ENCODE data around the gene SENP1.
A peak's percentile ranks its signal among the peaks of the same experiment; 100 is the strongest.

SENP1 gene

DNA sequence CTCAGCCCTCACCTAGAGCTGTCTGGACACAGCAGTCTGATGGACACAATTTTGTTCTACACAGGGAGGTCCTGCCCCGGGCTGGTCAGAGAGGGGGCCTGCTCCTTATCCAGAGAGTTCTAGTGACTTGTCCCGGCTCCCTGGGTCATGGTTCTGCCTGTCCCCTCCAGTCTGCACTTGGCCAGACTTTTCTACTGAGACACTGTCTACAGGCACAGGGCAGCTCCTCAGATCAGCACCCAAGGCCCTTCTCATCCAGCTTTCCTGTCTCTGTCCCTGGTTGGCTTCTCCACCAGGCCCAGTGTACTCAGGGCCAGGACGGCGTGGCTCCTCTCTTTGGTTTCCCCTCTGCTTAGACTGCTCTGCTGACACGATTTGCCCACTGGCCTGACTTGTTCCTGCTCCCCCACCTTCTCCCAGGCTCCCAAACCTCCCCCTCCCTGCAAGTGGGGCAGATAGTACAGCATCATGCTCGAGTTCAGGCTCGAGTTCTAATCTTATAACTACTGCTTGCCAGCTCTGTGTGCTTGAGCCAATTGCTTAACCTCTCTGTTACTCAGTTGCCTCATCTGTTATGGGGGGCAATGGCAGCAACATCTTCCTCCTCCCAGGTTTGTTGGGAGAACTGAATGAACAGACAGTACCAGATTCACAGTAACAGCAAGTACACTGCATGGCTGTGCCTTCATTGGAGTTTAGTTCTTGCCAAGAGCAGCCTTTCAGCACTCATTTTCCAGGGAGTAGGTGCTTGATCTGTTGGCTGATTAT lies 79.6 kb downstream of the SENP1 start:
- Histone ChIP-seq H2BK15ac (ENCODE audit: low read depth, poor library complexity, severe bottlenecking) (no peak overlapping the region), H2BK12ac (ENCODE audit: low read length in 2 of 2) (no peak overlapping the region), H3K14ac (ENCODE audit: low read length in 2 of 2) (no peak overlapping the region), H2AK5ac (ENCODE audit: low read length, severe bottlenecking) (no peak overlapping the region), H2BK5ac (ENCODE audit: low read depth, low read length, poor library complexity, severe bottlenecking) (no peak overlapping the region), H3K18ac (ENCODE audit: low read depth in 1 of 2, low read length in 2 of 2) (no peak overlapping the region), H3K9ac (ENCODE audit: low read length) (no peak overlapping the region), H2AFZ (ENCODE audit: low read depth, low read length) (no peak overlapping the region), H3K79me1 (replicated peaks; ENCODE audit: low read length, poor library complexity, severe bottlenecking) (no peaks in the 10 kb centered on the region), H3K4me3 (ENCODE audit: insufficient read depth in 1 of 2, low read depth in 1 of 2, low read length in 2 of 2) (no peak overlapping the region), H3K27ac (ENCODE audit: low read length, poor library complexity, severe bottlenecking) (no peak overlapping the region), H3K4ac (ENCODE audit: low read depth in 1 of 2, low read length in 2 of 2) (no peak overlapping the region), H3K27me3 (ENCODE audit: control insufficient read depth in 1 of 2, insufficient read depth in 1 of 2, low read length in 2 of 2) (peaks cover 33 to 72% of the 10 kb centered on the region in 2 experiments), H4K8ac (ENCODE audit: low read length) (no peak overlapping the region), H2BK120ac (ENCODE audit: low read depth, low read length) (no peak overlapping the region), H3K23ac (ENCODE audit: low read length in 2 of 2) (no peak overlapping the region), H3K4me2 (ENCODE audit: low read length, poor library complexity, severe bottlenecking) (no peak overlapping the region), H3K36me3 (ENCODE audit: control insufficient read depth in 1 of 2, insufficient read depth in 2 of 2, low read depth in 1 of 2, low read length in 2 of 2) (no peaks in the 10 kb centered on the region), H4K91ac (ENCODE audit: low read length) (no peak overlapping the region), H3K4me1 (ENCODE audit: control insufficient read depth, insufficient read depth, low read depth, low read length) (peaks cover 9% of the 10 kb centered on the region), H3K9me3 (ENCODE audit: control insufficient read depth, low read length) (no peaks in the 10 kb centered on the region)
- DNase-seq: no peak
- 77% methylated on average over 7 of the region's 7 CpGs for WGBS

DNA sequence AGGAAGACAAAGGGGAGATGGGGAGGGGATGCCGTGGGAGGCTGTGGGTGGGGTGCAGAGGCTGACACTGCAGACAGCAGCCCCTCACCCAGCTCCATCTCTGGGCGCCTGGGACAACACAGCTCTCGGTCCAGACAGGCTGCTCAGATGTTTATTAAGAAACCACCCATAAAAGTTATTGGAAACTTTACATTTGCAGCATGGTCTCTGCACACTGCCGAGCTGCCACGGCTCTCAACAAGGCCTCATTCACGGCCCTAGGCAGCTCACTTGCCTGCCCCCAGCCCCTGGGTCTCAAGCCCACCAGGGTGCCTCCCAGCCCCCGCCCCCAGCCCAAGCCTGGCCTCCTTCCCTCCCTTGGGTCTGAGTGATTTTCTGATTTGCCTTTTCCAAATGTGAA lies 80.6 kb downstream of the SENP1 start:
- Histone ChIP-seq H3K4me2 (ENCODE audit: low read length, poor library complexity, severe bottlenecking) (no peak overlapping the region), H3K23ac (ENCODE audit: low read length in 2 of 2) (no peak overlapping the region), H3K27ac (ENCODE audit: low read length, poor library complexity, severe bottlenecking) (no peak overlapping the region), H3K18ac (ENCODE audit: low read depth in 1 of 2, low read length in 2 of 2) (no peak overlapping the region), H2AK5ac (ENCODE audit: low read length, severe bottlenecking) (no peak overlapping the region), H4K8ac (ENCODE audit: low read length) (no peak overlapping the region), H3K27me3 (ENCODE audit: control insufficient read depth in 1 of 2, insufficient read depth in 1 of 2, low read length in 2 of 2) (peaks cover 33 to 79% of the 10 kb centered on the region in 2 experiments), H2BK12ac (ENCODE audit: low read length in 2 of 2) (no peak overlapping the region), H2AFZ (ENCODE audit: low read depth, low read length) (no peak overlapping the region), H3K4me1 (ENCODE audit: control insufficient read depth, insufficient read depth, low read depth, low read length) (peaks cover 8% of the 10 kb centered on the region), H3K9ac (ENCODE audit: low read length) (no peak overlapping the region), H2BK15ac (ENCODE audit: low read depth, poor library complexity, severe bottlenecking) (no peak overlapping the region), H3K4ac (ENCODE audit: low read depth in 1 of 2, low read length in 2 of 2) (no peak overlapping the region), H3K14ac (ENCODE audit: low read length in 2 of 2) (no peak overlapping the region), H2BK5ac (ENCODE audit: low read depth, low read length, poor library complexity, severe bottlenecking) (no peak overlapping the region), H2BK120ac (ENCODE audit: low read depth, low read length) (no peak overlapping the region), H3K4me3 (ENCODE audit: insufficient read depth in 1 of 2, low read depth in 1 of 2, low read length in 2 of 2) (no peak overlapping the region), H3K36me3 (ENCODE audit: control insufficient read depth in 1 of 2, insufficient read depth in 2 of 2, low read depth in 1 of 2, low read length in 2 of 2) (no peaks in the 10 kb centered on the region), H4K91ac (ENCODE audit: low read length) (no peak overlapping the region), H3K79me1 (replicated peaks; ENCODE audit: low read length, poor library complexity, severe bottlenecking) (no peaks in the 10 kb centered on the region), H3K9me3 (ENCODE audit: control insufficient read depth, low read length) (no peaks in the 10 kb centered on the region)
- 59% methylated on average over 6 of the region's 7 CpGs for WGBS
- no peak for DNase-seq

DNA sequence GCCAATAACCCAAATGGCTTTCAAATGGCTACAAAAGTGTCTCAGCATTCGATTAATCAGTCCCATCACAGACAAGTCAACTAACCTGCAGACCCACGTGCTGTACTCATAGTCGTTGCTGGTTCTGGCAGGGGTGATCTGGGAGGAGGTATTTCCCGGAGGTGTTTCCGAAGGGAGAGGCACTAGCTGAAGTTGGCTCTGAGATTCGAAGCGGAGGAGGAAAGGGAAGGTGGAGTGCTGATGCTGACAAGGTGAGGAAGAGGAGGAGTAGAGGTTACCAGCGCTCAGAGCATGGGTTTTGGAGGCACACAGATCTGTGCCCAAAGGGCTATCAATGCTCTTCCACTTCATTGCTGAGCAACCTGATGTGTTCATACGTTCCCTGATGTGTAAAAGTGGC lies 81.1 kb downstream of the SENP1 start:
- Histone ChIP-seq H3K4me1 (ENCODE audit: control insufficient read depth, insufficient read depth, low read depth, low read length) (peaks cover 5% of the 10 kb centered on the region), H3K4me3 (ENCODE audit: insufficient read depth in 1 of 2, low read depth in 1 of 2, low read length in 2 of 2) (no peak overlapping the region), H2BK120ac (ENCODE audit: low read depth, low read length) (no peak overlapping the region), H3K9ac (ENCODE audit: low read length) (no peak overlapping the region), H3K23ac (ENCODE audit: low read length in 2 of 2) (no peak overlapping the region), H3K14ac (ENCODE audit: low read length in 2 of 2) (no peak overlapping the region), H2BK12ac (ENCODE audit: low read length in 2 of 2) (no peak overlapping the region), H3K27me3 (ENCODE audit: control insufficient read depth in 1 of 2, insufficient read depth in 1 of 2, low read length in 2 of 2) (peaks cover 33 to 78% of the 10 kb centered on the region in 2 experiments), H3K27ac (ENCODE audit: low read length, poor library complexity, severe bottlenecking) (no peak overlapping the region), H3K79me1 (replicated peaks; ENCODE audit: low read length, poor library complexity, severe bottlenecking) (no peaks in the 10 kb centered on the region), H4K8ac (ENCODE audit: low read length) (peak overlapping the region; percentile 51), H4K91ac (ENCODE audit: low read length) (no peak overlapping the region), H2AK5ac (ENCODE audit: low read length, severe bottlenecking) (no peak overlapping the region), H3K18ac (ENCODE audit: low read depth in 1 of 2, low read length in 2 of 2) (no peak overlapping the region), H2BK5ac (ENCODE audit: low read depth, low read length, poor library complexity, severe bottlenecking) (no peak overlapping the region), H3K9me3 (ENCODE audit: control insufficient read depth, low read length) (no peaks in the 10 kb centered on the region), H3K4me2 (ENCODE audit: low read length, poor library complexity, severe bottlenecking) (no peak overlapping the region), H3K4ac (ENCODE audit: low read depth in 1 of 2, low read length in 2 of 2) (no peak overlapping the region), H3K36me3 (ENCODE audit: control insufficient read depth in 1 of 2, insufficient read depth in 2 of 2, low read depth in 1 of 2, low read length in 2 of 2) (no peaks in the 10 kb centered on the region), H2AFZ (ENCODE audit: low read depth, low read length) (no peak overlapping the region), H2BK15ac (ENCODE audit: low read depth, poor library complexity, severe bottlenecking) (no peak overlapping the region)
- DNase-seq: no peak
- 75% methylated on average over 9 of the region's 9 CpGs for WGBS

DNA sequence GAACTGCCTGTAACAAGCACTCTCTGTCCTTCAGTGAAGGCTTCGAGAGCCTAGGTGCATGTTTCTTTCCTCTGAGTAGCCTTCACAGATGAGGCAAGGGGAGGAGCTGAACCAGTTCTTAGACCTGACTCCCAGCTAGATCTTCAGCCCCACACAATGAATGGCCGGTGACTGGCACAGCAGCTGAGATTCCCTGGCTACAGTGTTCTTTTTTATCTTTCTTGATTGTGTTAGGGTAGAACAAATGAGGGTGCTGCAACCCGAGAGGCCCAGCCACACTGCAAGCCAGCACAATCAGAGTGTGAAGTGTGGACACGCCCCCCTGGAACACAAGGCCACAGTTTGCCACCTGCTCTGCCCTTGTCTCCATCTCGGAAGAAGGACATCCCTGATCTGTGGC lies 82.5 kb downstream of the SENP1 start:
- 55% methylated on average over 5 of the region's 5 CpGs for WGBS
- Histone ChIP-seq H2BK120ac (ENCODE audit: low read depth, low read length) (no peak overlapping the region), H4K8ac (ENCODE audit: low read length) (no peak overlapping the region), H3K27ac (ENCODE audit: low read length, poor library complexity, severe bottlenecking) (no peak overlapping the region), H2BK5ac (ENCODE audit: low read depth, low read length, poor library complexity, severe bottlenecking) (no peak overlapping the region), H3K4me2 (ENCODE audit: low read length, poor library complexity, severe bottlenecking) (no peak overlapping the region), H3K9ac (ENCODE audit: low read length) (no peak overlapping the region), H3K36me3 (ENCODE audit: control insufficient read depth in 1 of 2, insufficient read depth in 2 of 2, low read depth in 1 of 2, low read length in 2 of 2) (no peaks in the 10 kb centered on the region), H3K4me1 (ENCODE audit: control insufficient read depth, insufficient read depth, low read depth, low read length) (peaks cover 1% of the 10 kb centered on the region), H4K91ac (ENCODE audit: low read length) (no peak overlapping the region), H3K18ac (ENCODE audit: low read depth in 1 of 2, low read length in 2 of 2) (no peak overlapping the region), H3K4me3 (ENCODE audit: insufficient read depth in 1 of 2, low read depth in 1 of 2, low read length in 2 of 2) (no peak overlapping the region), H2BK12ac (ENCODE audit: low read length in 2 of 2) (no peak overlapping the region), H2BK15ac (ENCODE audit: low read depth, poor library complexity, severe bottlenecking) (no peak overlapping the region), H3K14ac (ENCODE audit: low read length in 2 of 2) (no peak overlapping the region), H2AK5ac (ENCODE audit: low read length, severe bottlenecking) (no peak overlapping the region), H3K79me1 (replicated peaks; ENCODE audit: low read length, poor library complexity, severe bottlenecking) (no peaks in the 10 kb centered on the region), H3K4ac (ENCODE audit: low read depth in 1 of 2, low read length in 2 of 2) (no peak overlapping the region), H3K27me3 (ENCODE audit: control insufficient read depth in 1 of 2, insufficient read depth in 1 of 2, low read length in 2 of 2) (peaks cover 44 to 81% of the 10 kb centered on the region in 2 experiments), H3K23ac (ENCODE audit: low read length in 2 of 2) (no peak overlapping the region), H3K9me3 (ENCODE audit: control insufficient read depth, low read length) (no peaks in the 10 kb centered on the region), H2AFZ (ENCODE audit: low read depth, low read length) (no peak overlapping the region)
- DNase-seq: no peak

Data from mesenchymal stem cell (in vitro differentiated cells and primary cell).